Stomach (tissue), 9 donors: ENCODE results near the gene GGT6. TPM values are rescaled to one million over a fixed set of nuclear protein-coding genes. Genes with fewer than 3 reads are reported as not detected.

Experiments used
- DNase-seq, 2 donors: peaks; one replicate each; pipeline versions ENCODE4 v3.0.0 to v3.0.0-alpha.2; 2013 to 2019
- H3K27ac ChIP-seq, 5 donors: fragments of 200-600 bp in 4 of 5; sonication (generic) in 4 of 5; one replicate each; pipeline ENCODE4 v1.5.1; 2013 to 2019; ENCODE audit warnings: mild to moderate bottlenecking in 1 of 5, moderate library complexity in 1 of 5
- H3K27me3 ChIP-seq, 3 donors: fragments of 200-600 bp; sonication (generic); one replicate each; pipeline ENCODE4 v1.5.1; 2017 to 2019; ENCODE audit warnings: mixed run types in 1 of 3
- H3K36me3 ChIP-seq, 4 donors: fragments of 200-600 bp; sonication (generic); 1 replicate in 3 of 4; 2 replicates in 1 of 4; pipeline ENCODE4 v1.5.1; 2016 to 2019
- H3K4me1 ChIP-seq, 4 donors: fragments of 200-600 bp; sonication (generic); one replicate each; pipeline ENCODE4 v1.5.1; 2016 to 2019
- H3K4me3 ChIP-seq, 4 donors: fragments of 200-600 bp; sonication (generic) in 3 of 4; one replicate each; pipeline ENCODE4 v1.5.1; 2016 to 2019; ENCODE audit warnings: mild to moderate bottlenecking in 1 of 4
- H3K9me3 ChIP-seq, 4 donors: fragments of 200-600 bp; sonication (generic); one replicate each; pipeline ENCODE4 v1.5.1; 2016 to 2019
- EP300 ChIP-seq: sonication (generic); formaldehyde crosslinking; IDR thresholded peaks from one replicate; pipeline ENCODE4 v1.6.1; 2017; ENCODE audit warnings: antibody characterized with exemption
- POLR2A ChIP-seq, 4 donors: fragments of 450-650 bp; IDR thresholded peaks; one replicate each; pipeline ENCODE4 v1.6.1; 2016; ENCODE audit warnings: antibody characterized with exemption in 4 of 4, control low read depth in 2 of 4, mild to moderate bottlenecking in 1 of 4, moderate library complexity in 1 of 4
- POLR2AphosphoS5 ChIP-seq, 3 donors: sonication (generic); formaldehyde crosslinking; IDR thresholded peaks; one replicate each; pipeline ENCODE4 v1.6.1; 2016; ENCODE audit warnings: antibody characterized with exemption in 3 of 3
- WGBS, 5 donors: extraction: QIAGEN DNeasy Blood & Tissue Kit in 3 of 5; methylation state at CpG; one replicate each; pipeline versions ENCODE4 v1.1.5 to v1.1.7; 2013 to 2018; 5-methylcytosine and 5-hydroxymethylcytosine counted together
- intact Hi-C: fragments of 100-400 bp; cut with DNase I; formaldehyde crosslinking; loops from one replicate; pipeline ENCODE4 v1.15.1; 2023; ENCODE audit warnings: low total_unique reads
- polyA plus RNA-seq, 3 donors: library from polyadenylated mRNA; stranded (reverse); fragments of 200-250 nt; gene quantifications; one replicate each; pipeline ENCODE4 v1.2.3, GENCODE V29; 2013
- total RNA-seq, 5 donors: library from RNA; depleted of rRNA; stranded (reverse); fragments of >200 nt; gene quantifications; one replicate each; pipeline versions ENCODE4 v1.1.0 to v1.2.3, GENCODE V29; 2014 to 2016
- TF ChIP-seq, protein P1 (sequence below), 7 experiments: fragments of 450-650 bp in 4 of 7; fragments of 200-600 bp in 3 of 7; sonication (generic) in 3 of 7; IDR thresholded peaks; one replicate each; pipeline ENCODE4 v1.5.1; 2016 to 2019; ENCODE audit warnings: antibody characterized with exemption in 7 of 7, control low read depth in 2 of 7, mild to moderate bottlenecking in 1 of 7
- donor health status: healthy with polysubstance abuse.
- donor health status: Bipolar disorder and iron deficiency.
- donor health status: healthy.

GGT6 gene
- total and polyA plus RNA-seq, 8 donors = 4.4 to 147 (median 15.2) TPM

DNA sequence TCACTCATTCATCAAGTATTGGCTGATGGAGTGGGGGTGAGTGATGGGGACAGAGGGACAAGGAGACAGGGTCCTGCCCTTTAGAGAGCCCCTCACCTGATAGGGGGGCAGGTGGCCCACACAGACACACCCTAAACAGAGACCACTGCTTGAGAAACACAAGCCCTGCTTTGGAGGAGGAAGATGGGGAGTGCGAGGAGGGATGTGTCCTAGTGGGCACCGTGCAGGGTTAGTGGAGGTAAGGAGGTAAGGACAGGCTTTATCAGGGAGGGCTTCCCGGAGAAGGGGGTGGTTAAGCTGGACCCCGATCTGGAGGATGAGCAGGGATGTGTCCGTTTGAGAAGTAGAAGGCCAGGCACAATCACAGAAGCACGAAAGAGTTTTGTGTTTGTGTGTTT is 15.8 kb upstream of the GGT6 start:
- DNase-seq = no peak
- no peak overlapping the region for H3K27ac ChIP-seq
- WGBS, 5 donors = 79 to 87% (median 83%) methylated on average over 6 of the region's 6 CpGs
- no peaks in the 10 kb centered on the region for H3K4me1 ChIP-seq
- H3K27me3 ChIP-seq = peaks cover 0 to 17% (median 0%) of the 10 kb centered on the region in 3 donors
- H3K36me3 ChIP-seq = no peaks in the 10 kb centered on the region
- H3K9me3 ChIP-seq = no peaks in the 10 kb centered on the region
- H3K4me3 ChIP-seq = no peak overlapping the region
- intact Hi-C loops = no loop called here
- TF ChIP-seq EP300 (no peak), POLR2AphosphoS5 (IDR thresholded peaks at IDR 0.05) (no peak), POLR2A (IDR thresholded peaks at IDR 0.05) (no peak)
- TF ChIP-seq, protein P1, sequence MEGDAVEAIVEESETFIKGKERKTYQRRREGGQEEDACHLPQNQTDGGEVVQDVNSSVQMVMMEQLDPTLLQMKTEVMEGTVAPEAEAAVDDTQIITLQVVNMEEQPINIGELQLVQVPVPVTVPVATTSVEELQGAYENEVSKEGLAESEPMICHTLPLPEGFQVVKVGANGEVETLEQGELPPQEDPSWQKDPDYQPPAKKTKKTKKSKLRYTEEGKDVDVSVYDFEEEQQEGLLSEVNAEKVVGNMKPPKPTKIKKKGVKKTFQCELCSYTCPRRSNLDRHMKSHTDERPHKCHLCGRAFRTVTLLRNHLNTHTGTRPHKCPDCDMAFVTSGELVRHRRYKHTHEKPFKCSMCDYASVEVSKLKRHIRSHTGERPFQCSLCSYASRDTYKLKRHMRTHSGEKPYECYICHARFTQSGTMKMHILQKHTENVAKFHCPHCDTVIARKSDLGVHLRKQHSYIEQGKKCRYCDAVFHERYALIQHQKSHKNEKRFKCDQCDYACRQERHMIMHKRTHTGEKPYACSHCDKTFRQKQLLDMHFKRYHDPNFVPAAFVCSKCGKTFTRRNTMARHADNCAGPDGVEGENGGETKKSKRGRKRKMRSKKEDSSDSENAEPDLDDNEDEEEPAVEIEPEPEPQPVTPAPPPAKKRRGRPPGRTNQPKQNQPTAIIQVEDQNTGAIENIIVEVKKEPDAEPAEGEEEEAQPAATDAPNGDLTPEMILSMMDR (IDR thresholded peaks at IDR 0.05) = no peak

DNA sequence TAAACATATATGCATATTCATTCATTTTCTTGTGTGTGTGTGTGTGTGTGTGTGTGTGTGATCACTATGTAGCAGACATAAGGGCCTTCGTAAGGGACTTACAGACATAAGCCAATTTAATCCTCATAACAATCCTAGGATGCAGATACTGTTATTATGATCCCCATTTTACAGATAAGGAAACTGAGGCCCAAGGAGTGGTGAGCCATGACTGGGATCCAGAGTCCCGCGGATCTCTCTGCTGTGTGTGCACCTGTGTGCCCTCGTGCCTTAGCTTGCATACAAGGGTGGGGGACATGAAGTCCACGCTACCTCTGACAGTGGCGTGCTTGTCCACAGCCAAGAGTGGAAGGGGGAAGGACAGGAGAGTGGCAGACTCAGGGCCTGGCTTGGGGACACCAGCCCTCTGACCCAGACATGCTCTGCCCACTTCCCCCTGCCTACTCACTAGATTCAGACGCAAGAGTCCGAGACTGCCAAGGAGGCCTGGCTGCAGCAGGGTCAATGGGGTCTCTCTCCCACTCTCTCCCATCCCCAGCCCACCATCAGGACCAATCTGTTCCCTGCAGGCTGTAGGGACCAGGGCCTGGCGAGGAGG is 14.2 kb upstream of the GGT6 start:
- H3K36me3 ChIP-seq = no peaks in the 10 kb centered on the region
- no peak overlapping the region for H3K4me3 ChIP-seq
- TF ChIP-seq POLR2A (IDR thresholded peaks at IDR 0.05) (no peak), EP300 (no peak), POLR2AphosphoS5 (IDR thresholded peaks at IDR 0.05) (no peak)
- TF ChIP-seq, protein P1 (IDR thresholded peaks at IDR 0.05) = no peak
- no peaks in the 10 kb centered on the region for H3K4me1 ChIP-seq
- intact Hi-C loops = loop anchor here (5.0 kb wide), 1 partner anchor 48 kb away; no protein-coding TSS in a partner anchor
- H3K9me3 ChIP-seq = no peaks in the 10 kb centered on the region
- no peak overlapping the region for H3K27ac ChIP-seq
- H3K27me3 ChIP-seq = peaks cover 0 to 6% (median 0%) of the 10 kb centered on the region in 3 donors
- WGBS, 5 donors = 91 to 96% (median 94%) methylated on average over 9 of the region's 9 CpGs
- DNase-seq = no peak

DNA sequence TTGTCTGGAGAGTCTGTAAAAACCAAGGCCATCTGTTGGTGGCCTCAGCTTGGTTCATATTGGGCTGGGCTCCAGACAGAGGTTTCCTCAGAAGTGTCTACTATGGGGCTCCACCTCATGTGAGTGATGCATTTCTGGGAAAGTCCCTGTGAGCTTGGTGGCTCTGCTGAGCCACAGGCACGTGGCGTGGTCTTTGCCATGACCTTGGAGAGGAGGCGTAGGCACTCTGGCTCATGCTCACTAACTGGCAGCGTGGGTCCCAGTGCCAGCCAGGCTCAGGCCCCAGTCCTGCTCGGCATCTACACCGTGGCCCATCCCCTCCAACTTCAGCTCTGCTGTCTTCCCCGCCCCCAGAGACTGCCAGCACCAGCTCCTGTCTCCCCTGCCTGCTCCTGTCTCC is 13.3 kb upstream of the GGT6 start:
- intact Hi-C loops = loop anchor here (5.0 kb wide), 1 partner anchor 49 kb away; no protein-coding TSS in a partner anchor
- H3K36me3 ChIP-seq = no peaks in the 10 kb centered on the region
- no peak overlapping the region for H3K27ac ChIP-seq
- no peak overlapping the region for H3K4me3 ChIP-seq
- H3K4me1 ChIP-seq = no peaks in the 10 kb centered on the region
- WGBS, 5 donors = 45 to 73% (median 60%) methylated on average over 7 of the region's 7 CpGs
- H3K9me3 ChIP-seq = no peaks in the 10 kb centered on the region
- peaks cover 0 to 6% (median 0%) of the 10 kb centered on the region in 3 donors for H3K27me3 ChIP-seq
- TF ChIP-seq, protein P1 (IDR thresholded peaks at IDR 0.05) = no peak
- TF ChIP-seq POLR2A (IDR thresholded peaks at IDR 0.05) = no peak
- TF ChIP-seq EP300 = no peak
- no peak for TF ChIP-seq POLR2AphosphoS5 (IDR thresholded peaks at IDR 0.05)
- no peak for DNase-seq

DNA sequence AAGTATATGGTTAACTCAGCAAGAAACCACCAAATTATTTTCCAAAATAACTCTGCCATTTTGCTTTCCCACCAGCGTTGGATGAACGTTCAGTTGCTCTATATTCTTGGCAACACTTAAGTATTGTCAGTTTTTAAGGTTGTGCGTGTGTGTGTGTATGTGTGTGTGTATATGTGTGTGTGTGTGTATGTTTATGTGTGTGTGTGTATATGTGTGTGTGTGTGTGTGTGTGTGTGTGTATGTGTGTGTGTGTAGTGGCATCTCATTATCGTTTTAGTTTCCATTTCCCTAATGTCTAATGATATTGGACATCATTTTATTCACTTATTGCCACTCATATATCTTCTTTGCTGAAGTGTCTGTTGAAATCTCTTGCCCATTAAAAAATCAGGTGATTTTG is 12.7 kb upstream of the GGT6 start:
- intact Hi-C loops = loop anchor here (5.0 kb wide), 1 partner anchor 49 kb away; no protein-coding TSS in a partner anchor
- H3K36me3 ChIP-seq = no peaks in the 10 kb centered on the region
- no peak overlapping the region for H3K4me3 ChIP-seq
- no peaks in the 10 kb centered on the region for H3K4me1 ChIP-seq
- H3K27ac ChIP-seq = no peak overlapping the region
- H3K27me3 ChIP-seq = peaks cover 0 to 6% (median 0%) of the 10 kb centered on the region in 3 donors
- WGBS, 5 donors = 73 to 84% (median 77%) methylated on average over 4 of the region's 4 CpGs
- H3K9me3 ChIP-seq = no peaks in the 10 kb centered on the region
- no peak for DNase-seq
- TF ChIP-seq, protein P1 (IDR thresholded peaks at IDR 0.05) = no peak
- no peak for TF ChIP-seq EP300
- no peak for TF ChIP-seq POLR2A (IDR thresholded peaks at IDR 0.05)
- TF ChIP-seq POLR2AphosphoS5 (IDR thresholded peaks at IDR 0.05) = no peak
